Lower lobe of right lung (tissue), 2 donors: Measurements from ENCODE around the gene TCF7L1. TPM values are rescaled to one million over a fixed set of nuclear protein-coding genes. Genes with fewer than 3 reads are reported as not detected.
"Not testable (repeated sequence)": the region's sequence is repeated elsewhere in the genome, so short reads cannot be mapped to it uniquely, and the experiment has no call there.

Source experiments
- ATAC-seq, 2 donors: fragments of 200-7000 bp; cut with Tn5 transposase; one replicate each; pipeline ENCODE4 v1.9.1; 2020 to 2022; ENCODE audit warnings: mild to moderate bottlenecking in 2 of 2, moderate library complexity in 2 of 2
- DNase-seq: peaks from one replicate; pipeline ENCODE4 v3.0.0-alpha.2; 2020
- H3K27ac ChIP-seq: fragments of 200-600 bp; one replicate; pipeline ENCODE4 v1.8.0; 2022
- H3K27me3 ChIP-seq: fragments of 200-600 bp; one replicate; pipeline ENCODE4 v1.8.0; 2022; ENCODE audit warnings: low read depth
- H3K36me3 ChIP-seq: fragments of 200-600 bp; one replicate; pipeline ENCODE4 v1.8.0; 2022; ENCODE audit warnings: mild to moderate bottlenecking
- H3K4me1 ChIP-seq: fragments of 200-600 bp; one replicate; pipeline ENCODE4 v1.8.0; 2022
- H3K4me3 ChIP-seq: fragments of 200-600 bp; one replicate; pipeline ENCODE4 v1.8.0; 2022; ENCODE audit warnings: mild to moderate bottlenecking
- H3K9me3 ChIP-seq: fragments of 200-600 bp; one replicate; pipeline ENCODE4 v1.8.0; 2022
- intact Hi-C: fragments of 100-400 bp; cut with DNase I; formaldehyde crosslinking; loops from one replicate; pipeline ENCODE4 v1.11.0; 2022
- total RNA-seq: library from RNA; stranded (reverse); fragmentation: NEBNext Ultra II Directional; extraction: Animal tissue kit (Norgen Biotek cat#: 25700); gene quantifications from one replicate; pipeline ENCODE4 v1.2.1, GENCODE V29; 2021
- TF ChIP-seq, protein P1 (sequence below): fragments of 200-600 bp; IDR thresholded peaks from one replicate; pipeline ENCODE4 v1.8.0; 2022; ENCODE audit warnings: antibody characterized with exemption, mild to moderate bottlenecking
- donor health status: DM: no; HTN: yes; CAD: no; lungs with severe emphysema.

The TCF7L1 gene
- total RNA-seq, 1 donor from 2014 or later: 17.1 TPM

- H3K9me3 ChIP-seq: no peaks in the 10 kb centered on the region
- H3K27ac ChIP-seq: no peak overlapping the region
- intact Hi-C loops: no loop called here
- TF ChIP-seq, protein P1, sequence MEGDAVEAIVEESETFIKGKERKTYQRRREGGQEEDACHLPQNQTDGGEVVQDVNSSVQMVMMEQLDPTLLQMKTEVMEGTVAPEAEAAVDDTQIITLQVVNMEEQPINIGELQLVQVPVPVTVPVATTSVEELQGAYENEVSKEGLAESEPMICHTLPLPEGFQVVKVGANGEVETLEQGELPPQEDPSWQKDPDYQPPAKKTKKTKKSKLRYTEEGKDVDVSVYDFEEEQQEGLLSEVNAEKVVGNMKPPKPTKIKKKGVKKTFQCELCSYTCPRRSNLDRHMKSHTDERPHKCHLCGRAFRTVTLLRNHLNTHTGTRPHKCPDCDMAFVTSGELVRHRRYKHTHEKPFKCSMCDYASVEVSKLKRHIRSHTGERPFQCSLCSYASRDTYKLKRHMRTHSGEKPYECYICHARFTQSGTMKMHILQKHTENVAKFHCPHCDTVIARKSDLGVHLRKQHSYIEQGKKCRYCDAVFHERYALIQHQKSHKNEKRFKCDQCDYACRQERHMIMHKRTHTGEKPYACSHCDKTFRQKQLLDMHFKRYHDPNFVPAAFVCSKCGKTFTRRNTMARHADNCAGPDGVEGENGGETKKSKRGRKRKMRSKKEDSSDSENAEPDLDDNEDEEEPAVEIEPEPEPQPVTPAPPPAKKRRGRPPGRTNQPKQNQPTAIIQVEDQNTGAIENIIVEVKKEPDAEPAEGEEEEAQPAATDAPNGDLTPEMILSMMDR: no peak
- no peak overlapping the region for H3K4me3 ChIP-seq
- H3K27me3 ChIP-seq: no peaks in the 10 kb centered on the region
- ATAC-seq (no peak), DNase-seq (no peak)
- peaks cover 6% of the 10 kb centered on the region for H3K4me1 ChIP-seq
- no peaks in the 10 kb centered on the region for H3K36me3 ChIP-seq
These were observed 76.7 kb downstream of the TCF7L1 start for GRCh38 chr2:85209887-85210286.

DNA sequence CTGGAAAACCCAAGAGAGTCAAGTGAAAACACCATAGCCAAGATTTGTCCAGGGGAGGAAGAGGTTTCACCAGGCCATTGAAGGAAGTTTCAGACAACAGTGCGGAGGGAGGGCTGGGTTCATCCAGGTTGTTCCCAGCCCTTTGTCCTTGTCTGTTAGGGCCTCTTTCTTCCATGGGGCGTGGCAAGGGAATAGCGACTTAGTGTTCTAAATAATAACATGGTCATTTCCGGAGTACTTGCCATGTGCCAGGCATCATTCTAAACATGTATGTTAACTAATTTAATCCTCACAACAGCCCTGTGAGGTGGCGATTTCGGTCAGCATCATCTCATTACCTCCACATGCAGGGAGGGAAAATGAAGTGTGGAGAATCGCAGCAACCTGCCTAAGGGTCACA is 77.3 kb downstream of the TCF7L1 start:
- intact Hi-C loops: no loop called here
- Histone ChIP-seq H3K36me3 (no peaks in the 10 kb centered on the region), H3K4me3 (no peak overlapping the region), H3K27me3 (no peaks in the 10 kb centered on the region), H3K4me1 (peaks cover 12% of the 10 kb centered on the region), H3K27ac (no peak overlapping the region), H3K9me3 (no peaks in the 10 kb centered on the region)
- TF ChIP-seq, protein P1: no peak
- ATAC-seq (no peak), DNase-seq (no peak)

DNA sequence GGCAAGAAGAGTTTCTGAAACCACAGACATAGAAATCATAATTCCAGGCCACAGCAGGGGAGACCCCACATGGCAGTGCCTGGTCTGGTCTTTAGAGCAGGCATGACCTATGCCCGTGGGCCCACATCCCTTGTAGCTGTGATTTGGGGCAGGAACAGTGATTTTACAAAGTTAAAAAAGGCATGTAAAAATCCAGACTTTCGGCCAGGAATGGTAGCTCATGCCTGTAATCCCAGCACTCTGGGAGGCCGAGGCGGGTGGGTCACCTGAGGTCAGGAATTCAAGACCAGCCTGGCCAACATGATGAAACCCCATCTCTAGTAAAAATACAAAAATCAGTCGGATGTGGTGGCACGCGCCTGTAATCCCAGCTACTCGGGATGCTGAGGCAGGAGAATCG is 78.4 kb downstream of the TCF7L1 start:
- intact Hi-C loops, H3K4me3 ChIP-seq, ATAC-seq, H3K9me3 ChIP-seq, H3K36me3 ChIP-seq, H3K27ac ChIP-seq, H3K27me3 ChIP-seq, DNase-seq: not testable (repeated sequence)
- peaks cover 18% of the 10 kb centered on the region for H3K4me1 ChIP-seq

DNA sequence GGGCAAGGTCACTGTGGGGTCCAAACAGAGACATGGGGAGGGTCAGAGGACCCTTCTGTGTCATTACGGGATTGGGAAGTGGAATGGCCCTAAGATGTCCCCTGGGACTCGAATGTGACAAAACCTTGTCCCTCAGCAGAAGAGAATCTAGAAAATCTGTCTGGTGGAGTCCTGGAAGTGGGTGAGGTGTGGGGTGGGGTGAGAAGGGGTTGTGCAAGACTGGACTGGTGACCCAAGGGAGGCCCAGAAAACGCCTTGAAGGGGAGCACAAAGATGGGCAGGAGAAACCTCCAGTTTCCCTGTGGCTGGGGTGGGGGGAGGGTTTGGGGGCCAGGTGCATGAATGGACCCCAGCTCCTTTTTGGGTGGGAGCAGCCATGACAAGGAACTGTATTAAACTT is 79.6 kb downstream of the TCF7L1 start:
- Histone ChIP-seq H3K27ac (no peak overlapping the region), H3K27me3 (no peaks in the 10 kb centered on the region), H3K4me3 (no peak overlapping the region), H3K4me1 (peaks cover 18% of the 10 kb centered on the region), H3K36me3 (no peaks in the 10 kb centered on the region), H3K9me3 (no peaks in the 10 kb centered on the region)
- intact Hi-C loops: no loop called here
- ATAC-seq (no peak), DNase-seq (no peak)
- TF ChIP-seq, protein P1: no peak

- Histone ChIP-seq H3K36me3 (no peaks in the 10 kb centered on the region), H3K27ac (no peak overlapping the region), H3K4me3 (no peak overlapping the region), H3K27me3 (no peaks in the 10 kb centered on the region), H3K4me1 (peaks cover 18% of the 10 kb centered on the region), H3K9me3 (no peaks in the 10 kb centered on the region)
- TF ChIP-seq, protein P1: no peak
- DNase-seq (no peak), ATAC-seq (no peak)
- intact Hi-C loops: no loop called here
These were observed 80.2 kb downstream of the TCF7L1 start for GRCh38 chr2:85213404-85213803.

DNA sequence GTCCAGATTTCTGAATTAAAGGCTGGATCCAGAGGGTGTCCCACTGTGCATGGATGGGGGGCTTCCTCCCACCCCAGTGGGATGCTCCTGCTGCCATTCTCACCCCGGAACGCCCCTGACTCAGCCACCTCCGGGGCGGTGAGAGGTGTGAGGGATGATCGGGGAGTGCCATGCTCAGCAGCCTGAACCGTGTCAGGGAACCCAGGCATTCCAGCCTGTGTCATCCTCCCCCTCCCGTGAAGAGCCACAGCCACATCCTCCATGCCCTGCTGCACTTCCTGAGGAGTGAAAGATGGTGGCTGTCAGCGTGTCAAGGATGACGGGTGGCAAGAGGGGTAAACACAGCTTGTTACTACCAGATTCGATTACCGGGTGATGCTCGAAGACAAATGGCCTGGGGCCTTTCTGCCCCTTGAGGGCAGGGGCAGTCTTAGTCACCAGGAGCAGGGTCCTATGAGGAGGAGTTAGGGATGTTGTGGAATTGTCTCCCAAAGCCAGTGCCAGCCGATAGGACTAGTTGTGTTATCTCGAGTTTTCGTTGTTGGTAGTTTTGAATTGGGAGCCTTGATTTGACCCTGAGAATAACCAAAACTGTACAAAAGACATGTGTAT is 80.8 kb downstream of the TCF7L1 start:
- intact Hi-C loops: no loop called here
- Histone ChIP-seq H3K4me1 (peaks cover 18% of the 10 kb centered on the region), H3K36me3 (no peaks in the 10 kb centered on the region), H3K4me3 (no peak overlapping the region), H3K27ac (no peak overlapping the region), H3K9me3 (no peaks in the 10 kb centered on the region), H3K27me3 (no peaks in the 10 kb centered on the region)
- DNase-seq (no peak), ATAC-seq (no peak)
- TF ChIP-seq, protein P1: no peak
